ENCODE results near the gene IFT122. TPM values are rescaled to one million over a fixed set of nuclear protein-coding genes. Genes with fewer than 3 reads are reported as not detected.
A peak's percentile ranks its signal among the peaks of the same experiment; 100 is the strongest.
"Not testable (repeated sequence)": the region's sequence is repeated elsewhere in the genome, so short reads cannot be mapped to it uniquely, and the experiment has no call there.

Gene IFT122
- 10 to 100 TPM; 20.5 to 26.9 TPM for total RNA-seq

- Mint-ChIP-seq H3K4me3 (peak within 1 kb of the TSS; percentile 81 to 88), H3K27me3 (ENCODE audit: low read depth) (no peaks in the 10 kb centered on the region), H3K9me3 (no peaks in the 10 kb centered on the region), H3K36me3 (ENCODE audit: insufficient read depth in 2 of 2) (peaks cover 4 to 22% of the 10 kb centered on the region in 2 donors), H3K27ac (peak within 1 kb of the TSS; percentile 81), H3K4me1 (ENCODE audit: low read depth) (peaks cover 69% of the 10 kb centered on the region)
- peak; percentile 99 for DNase-seq
- peak; percentile 92 to 93 for ATAC-seq (replicated peaks in 1 of 2)
Measured at GRCh38 chr3:129439817-129440617, at the start of gene IFT122, which contains the start of gene MBD4. TSS of gene IFT122 (plus strand) at chr3:129440224. CDS start at chr3:129440331, 107 bp downstream. TSS of gene MBD4 (minus strand) at chr3:129439948. CDS start at chr3:129439833, 115 bp downstream.

GRCh38 chr3:129391583-129391982, 48.4 kb upstream of the IFT122 start:
- H3K4me3 Mint-ChIP-seq; H3K9me3 Mint-ChIP-seq; H3K27me3 Mint-ChIP-seq (ENCODE audit: low read depth); DNase-seq; H3K27ac Mint-ChIP-seq; ATAC-seq (replicated peaks in 1 of 2); H3K4me1 Mint-ChIP-seq (ENCODE audit: low read depth): not testable (repeated sequence)
- peaks cover 3 to 16% of the 10 kb centered on the region in 2 donors for H3K36me3 Mint-ChIP-seq (ENCODE audit: insufficient read depth in 2 of 2)

GRCh38 chr3:129392106-129392887, 47.7 kb upstream of the IFT122 start:
- H3K9me3 Mint-ChIP-seq; H3K27me3 Mint-ChIP-seq (ENCODE audit: low read depth); DNase-seq; H3K4me3 Mint-ChIP-seq; H3K27ac Mint-ChIP-seq; ATAC-seq (replicated peaks in 1 of 2): not testable (repeated sequence)
- H3K36me3 Mint-ChIP-seq (ENCODE audit: insufficient read depth in 2 of 2): peaks cover 2 to 17% of the 10 kb centered on the region in 2 donors
- peaks cover 16% of the 10 kb centered on the region for H3K4me1 Mint-ChIP-seq (ENCODE audit: low read depth)

- no peak overlapping the region for H3K4me3 Mint-ChIP-seq
- no peaks in the 10 kb centered on the region for H3K27me3 Mint-ChIP-seq (ENCODE audit: low read depth)
- H3K9me3 Mint-ChIP-seq: no peaks in the 10 kb centered on the region
- no peak for DNase-seq
- no peak for ATAC-seq (replicated peaks in 1 of 2)
- H3K36me3 Mint-ChIP-seq (ENCODE audit: insufficient read depth in 2 of 2): peaks cover 1 to 17% of the 10 kb centered on the region in 2 donors
- peaks cover 26% of the 10 kb centered on the region for H3K4me1 Mint-ChIP-seq (ENCODE audit: low read depth)
- H3K27ac Mint-ChIP-seq: no peak overlapping the region
Measured at GRCh38 chr3:129393271-129393670, 46.8 kb upstream of the IFT122 start.

GRCh38 chr3:129393760-129394564, 46.1 kb upstream of the IFT122 start:
- not testable (repeated sequence) for H3K9me3 Mint-ChIP-seq; ATAC-seq (replicated peaks in 1 of 2); H3K27me3 Mint-ChIP-seq (ENCODE audit: low read depth); DNase-seq; H3K4me3 Mint-ChIP-seq
- Mint-ChIP-seq H3K4me1 (ENCODE audit: low read depth) (peaks cover 31% of the 10 kb centered on the region), H3K27ac (peak overlapping the region; percentile 30), H3K36me3 (ENCODE audit: insufficient read depth in 2 of 2) (peaks cover 1 to 17% of the 10 kb centered on the region in 2 donors)

- Mint-ChIP-seq H3K9me3 (no peaks in the 10 kb centered on the region), H3K4me3 (peak overlapping the region; percentile 99), H3K4me1 (ENCODE audit: low read depth) (peaks cover 31% of the 10 kb centered on the region), H3K27me3 (ENCODE audit: low read depth) (no peaks in the 10 kb centered on the region), H3K36me3 (ENCODE audit: insufficient read depth in 2 of 2) (peaks cover 1 to 11% of the 10 kb centered on the region in 2 donors), H3K27ac (peak overlapping the region; percentile 100)
- peak; percentile 12 to 29 for ATAC-seq (replicated peaks in 1 of 2)
- peak; percentile 5 to 19 for DNase-seq
Measured at GRCh38 chr3:129398803-129399144, 41.2 kb upstream of the IFT122 start.

GRCh38 chr3:129399145-129399894, 40.7 kb upstream of the IFT122 start:
- ATAC-seq (replicated peaks in 1 of 2) (peak; percentile 78 to 80), DNase-seq (peak; percentile 79 to 84)
- H3K27ac Mint-ChIP-seq: peak overlapping the region; percentile 100
- no peaks in the 10 kb centered on the region for H3K9me3 Mint-ChIP-seq
- peaks cover 1 to 9% of the 10 kb centered on the region in 2 donors for H3K36me3 Mint-ChIP-seq (ENCODE audit: insufficient read depth in 2 of 2)
- H3K4me1 Mint-ChIP-seq (ENCODE audit: low read depth): peaks cover 31% of the 10 kb centered on the region
- H3K4me3 Mint-ChIP-seq: peak overlapping the region; percentile 99
- H3K27me3 Mint-ChIP-seq (ENCODE audit: low read depth): no peaks in the 10 kb centered on the region

GRCh38 chr3:129399895-129400357, 40.1 kb upstream of the IFT122 start:
- Mint-ChIP-seq H3K27ac (peak overlapping the region; percentile 100), H3K4me1 (ENCODE audit: low read depth) (peaks cover 31% of the 10 kb centered on the region), H3K27me3 (ENCODE audit: low read depth) (no peaks in the 10 kb centered on the region), H3K36me3 (ENCODE audit: insufficient read depth in 2 of 2) (peaks cover 0 to 9% of the 10 kb centered on the region in 2 donors), H3K9me3 (no peaks in the 10 kb centered on the region), H3K4me3 (peak overlapping the region; percentile 99)
- ATAC-seq (replicated peaks in 1 of 2) (peak; percentile 48 to 59), DNase-seq (peak; percentile 24 to 31)

- no peak overlapping the region for H3K4me3 Mint-ChIP-seq
- peaks cover 0 to 3% of the 10 kb centered on the region in 2 donors for H3K36me3 Mint-ChIP-seq (ENCODE audit: insufficient read depth in 2 of 2)
- DNase-seq (no peak), ATAC-seq (replicated peaks in 1 of 2) (no peak)
- H3K4me1 Mint-ChIP-seq (ENCODE audit: low read depth): peaks cover 16% of the 10 kb centered on the region
- no peaks in the 10 kb centered on the region for H3K27me3 Mint-ChIP-seq (ENCODE audit: low read depth)
- H3K27ac Mint-ChIP-seq: no peak overlapping the region
- H3K9me3 Mint-ChIP-seq: no peaks in the 10 kb centered on the region
Measured at GRCh38 chr3:129402210-129402609, 37.8 kb upstream of the IFT122 start.

GRCh38 chr3:129402616-129403015, 37.4 kb upstream of the IFT122 start:
- no peaks in the 10 kb centered on the region for H3K27me3 Mint-ChIP-seq (ENCODE audit: low read depth)
- H3K4me3 Mint-ChIP-seq: no peak overlapping the region
- ATAC-seq (replicated peaks in 1 of 2) (no peak), DNase-seq (no peak)
- H3K9me3 Mint-ChIP-seq: no peaks in the 10 kb centered on the region
- H3K27ac Mint-ChIP-seq: no peak overlapping the region
- H3K4me1 Mint-ChIP-seq (ENCODE audit: low read depth): peaks cover 11% of the 10 kb centered on the region
- no peaks in the 10 kb centered on the region for H3K36me3 Mint-ChIP-seq (ENCODE audit: insufficient read depth in 2 of 2)

GRCh38 chr3:129403450-129403849, 36.6 kb upstream of the IFT122 start:
- peaks cover 3% of the 10 kb centered on the region for H3K4me1 Mint-ChIP-seq (ENCODE audit: low read depth)
- DNase-seq (no peak), ATAC-seq (replicated peaks in 1 of 2) (no peak)
- no peaks in the 10 kb centered on the region for H3K27me3 Mint-ChIP-seq (ENCODE audit: low read depth)
- no peak overlapping the region for H3K4me3 Mint-ChIP-seq
- no peaks in the 10 kb centered on the region for H3K9me3 Mint-ChIP-seq
- H3K36me3 Mint-ChIP-seq (ENCODE audit: insufficient read depth in 2 of 2): no peaks in the 10 kb centered on the region
- no peak overlapping the region for H3K27ac Mint-ChIP-seq

- Mint-ChIP-seq H3K36me3 (ENCODE audit: insufficient read depth in 2 of 2) (no peaks in the 10 kb centered on the region), H3K27ac (no peak overlapping the region), H3K27me3 (ENCODE audit: low read depth) (no peaks in the 10 kb centered on the region), H3K4me1 (ENCODE audit: low read depth) (no peaks in the 10 kb centered on the region), H3K4me3 (no peak overlapping the region), H3K9me3 (no peaks in the 10 kb centered on the region)
- DNase-seq (no peak), ATAC-seq (replicated peaks in 1 of 2) (no peak)
Measured at GRCh38 chr3:129404130-129404529, 35.9 kb upstream of the IFT122 start.
